Measurements from ENCODE around the gene RCL1.

The RCL1 gene

DNA sequence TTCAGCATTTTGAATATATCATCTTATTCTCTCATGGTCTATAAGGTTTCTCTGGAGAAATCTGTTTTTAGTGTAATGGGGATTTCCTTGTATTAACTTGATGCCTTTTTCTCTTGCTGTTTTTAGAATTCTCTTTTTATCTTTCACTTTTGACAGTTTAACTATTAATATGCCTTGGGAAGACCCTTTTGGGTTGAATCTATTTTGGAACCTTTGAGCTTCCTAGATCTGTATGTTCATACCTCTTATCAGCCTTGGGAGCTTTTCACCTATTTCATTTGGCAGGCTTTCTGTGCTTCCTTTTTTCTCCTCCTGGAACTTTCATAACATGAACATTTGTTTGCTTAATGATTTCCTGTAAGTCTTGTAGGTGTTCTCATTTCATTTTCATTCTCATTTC is 22.2 kb downstream of the RCL1 start:
- DNase-seq = no peak

DNA sequence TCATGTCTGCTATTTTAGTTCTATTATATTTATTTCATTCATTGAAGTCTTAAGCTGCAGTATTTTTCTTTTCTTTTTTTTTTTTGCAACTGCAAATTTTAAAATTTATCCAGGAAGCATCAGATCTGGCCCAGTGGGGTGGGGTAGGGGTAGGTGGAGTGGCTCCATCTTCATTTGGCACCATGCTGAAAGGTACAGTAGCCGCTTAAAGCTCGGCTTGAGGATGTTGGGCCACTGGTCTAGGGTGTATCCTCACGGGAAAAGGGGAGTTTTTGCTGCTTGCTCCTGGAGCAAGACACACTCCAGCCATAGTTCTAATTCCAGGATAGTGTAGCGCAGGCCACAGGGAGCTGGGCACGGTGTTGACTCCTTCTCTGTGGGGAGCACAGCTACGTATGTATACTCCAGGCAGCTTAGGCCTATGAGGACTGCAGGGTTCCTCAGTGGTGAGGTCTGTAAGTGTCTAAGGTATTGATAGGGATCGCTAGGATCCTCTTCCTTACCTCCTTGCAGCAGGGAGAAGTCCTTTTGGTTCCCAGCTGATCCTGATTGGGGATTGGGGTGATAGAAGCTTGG is 22.7 kb downstream of the RCL1 start:
- no peak for DNase-seq

GRCh38 chr9:4820168-4820567 is 27.4 kb downstream of the RCL1 start:
- DNase-seq = no peak

DNA sequence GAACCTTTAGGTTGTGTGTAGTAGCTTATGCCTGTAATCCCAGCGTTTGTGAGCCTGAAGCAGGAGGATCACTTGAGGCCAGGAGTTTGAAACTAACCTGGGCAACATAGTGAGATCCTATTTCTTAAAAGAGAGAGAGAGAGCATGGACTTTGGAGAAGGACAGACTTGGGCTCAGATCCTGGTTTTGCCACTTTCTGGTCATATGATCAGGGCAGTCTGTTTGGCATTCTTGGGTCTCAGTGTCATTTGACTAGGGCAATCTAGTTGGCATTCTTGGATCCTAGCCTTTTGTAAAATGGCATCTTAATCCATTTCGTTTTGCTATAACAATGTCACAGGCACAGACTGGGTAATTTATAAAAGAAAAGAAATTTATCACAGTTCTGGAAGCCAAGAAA is 28.4 kb downstream of the RCL1 start:
- no peak for DNase-seq

GRCh38 chr9:4822057-4822456 is 29.3 kb downstream of the RCL1 start:
- no peak for DNase-seq

- no peak for DNase-seq
Measured at GRCh38 chr9:4826417-4827166, 33.8 kb downstream of the RCL1 start.

- no peak for DNase-seq
Measured at GRCh38 chr9:4827224-4827623, 34.5 kb downstream of the RCL1 start.

GRCh38 chr9:4828761-4829160 is 36.0 kb downstream of the RCL1 start:
- DNase-seq = no peak

- DNase-seq = no peak
Measured at GRCh38 chr9:4829969-4830368, 37.2 kb downstream of the RCL1 start.

- DNase-seq = no peak
Measured at GRCh38 chr9:4830699-4831098, 38.0 kb downstream of the RCL1 start.

DNA sequence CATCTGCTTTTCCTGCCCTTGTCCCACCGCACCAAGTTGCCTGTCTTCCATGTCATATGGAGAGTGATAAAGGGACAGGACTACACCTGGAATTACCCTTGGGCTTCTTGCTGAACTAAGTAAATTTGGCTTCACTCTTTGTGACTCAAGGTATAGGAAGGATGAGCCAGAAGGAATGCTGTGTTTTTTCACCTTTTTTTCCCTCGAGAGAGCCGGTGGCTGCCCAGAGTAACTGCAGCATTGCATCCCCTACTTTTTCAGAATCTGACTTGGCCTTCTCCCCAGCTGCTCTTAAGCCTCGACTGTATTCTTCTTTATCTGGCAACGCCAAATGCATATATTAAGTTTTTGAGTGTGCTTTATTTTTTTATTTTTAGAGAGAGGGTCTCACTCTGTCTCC is 38.4 kb downstream of the RCL1 start:
- DNase-seq = no peak

- no peak for DNase-seq
Measured at GRCh38 chr9:4831944-4832343, 39.2 kb downstream of the RCL1 start.

DNA sequence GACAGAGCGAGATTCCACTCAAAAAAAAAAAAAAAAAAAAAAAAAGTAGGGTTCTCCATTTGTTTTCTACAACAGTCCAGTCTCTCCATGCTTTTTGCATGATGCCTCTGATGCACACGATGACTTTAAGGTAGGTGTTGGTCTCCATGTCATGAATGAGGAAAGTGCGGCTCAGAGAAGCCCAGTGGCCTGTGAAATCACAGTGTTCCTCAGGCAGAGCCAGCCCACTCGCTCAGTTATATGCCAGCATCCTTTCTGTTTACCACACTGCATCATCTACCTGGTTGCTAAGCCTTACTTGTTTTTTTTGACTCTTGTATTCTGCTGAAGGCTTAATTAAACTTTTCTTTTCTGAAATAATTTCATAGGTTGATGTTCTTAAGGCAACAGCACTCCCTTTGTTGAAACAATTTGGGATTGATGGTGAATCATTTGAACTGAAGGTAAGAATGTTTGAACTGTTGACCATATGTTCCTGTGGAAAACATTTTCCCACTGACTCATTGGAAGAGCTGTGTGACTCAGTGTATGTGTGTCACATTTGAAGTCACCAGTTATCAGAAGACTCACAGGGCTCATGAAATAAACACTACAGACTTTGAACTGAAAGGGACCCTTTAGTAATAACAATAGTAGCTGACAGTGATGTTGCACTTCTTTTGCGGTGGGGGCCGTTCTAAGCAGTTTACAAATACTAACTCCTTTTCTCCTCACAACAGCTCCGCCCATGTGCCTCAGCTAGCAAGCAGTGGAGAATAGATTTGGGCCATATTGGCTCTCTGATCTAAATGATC is 40.2 kb downstream of the RCL1 start:
- DNase-seq = no peak

- no peak for DNase-seq
Measured at GRCh38 chr9:4833781-4834560, 41.2 kb downstream of the RCL1 start.

DNA sequence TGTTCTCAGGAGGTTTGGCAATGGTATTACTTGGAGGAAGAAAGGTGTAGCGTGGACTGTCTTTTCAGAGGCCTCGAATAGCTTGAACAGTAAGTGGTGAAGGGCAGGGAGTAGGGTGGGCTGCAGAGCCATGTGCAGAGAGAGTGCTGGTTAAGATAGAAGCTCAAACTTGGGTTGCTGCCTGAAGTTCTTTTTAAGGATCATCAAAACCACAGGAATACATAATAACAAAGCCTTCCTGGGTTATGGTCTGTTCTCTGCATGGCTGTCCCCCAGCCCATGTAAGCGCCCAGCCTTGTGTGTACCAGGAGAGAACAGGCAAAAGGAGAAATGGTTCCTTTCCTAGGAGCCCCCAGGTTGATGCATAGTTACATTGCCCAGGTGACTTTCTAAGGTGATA is 43.9 kb downstream of the RCL1 start:
- no peak for DNase-seq

GRCh38 chr9:4837261-4838188 is 44.8 kb downstream of the RCL1 start:
- no peak for DNase-seq

GRCh38 chr9:4838189-4838546 is 45.4 kb downstream of the RCL1 start:
- no peak for DNase-seq

DNA sequence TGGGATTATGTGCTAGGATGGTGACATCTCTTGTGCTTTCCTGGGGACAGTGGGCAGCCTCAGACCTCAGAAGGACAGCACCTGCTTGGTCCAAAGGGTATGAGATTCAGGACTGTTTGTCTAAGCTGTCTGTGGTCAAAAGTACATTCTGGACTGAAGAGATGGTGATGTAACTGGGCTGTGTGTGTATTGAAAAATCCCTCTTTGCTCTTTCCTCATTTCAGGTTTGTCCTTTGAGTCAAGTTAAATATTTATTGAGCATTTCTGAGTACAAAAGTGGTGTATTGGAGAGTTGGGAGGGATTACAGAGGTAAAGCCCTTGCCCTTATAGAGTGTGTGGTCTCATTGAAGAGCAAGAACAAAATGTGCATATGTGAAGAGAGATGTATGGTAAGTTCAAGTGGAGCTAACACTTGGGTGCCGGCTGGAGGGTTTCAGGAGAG is 46.7 kb downstream of the RCL1 start:
- DNase-seq = no peak

- DNase-seq = no peak
Measured at GRCh38 chr9:4840018-4840417, 47.3 kb downstream of the RCL1 start.

GRCh38 chr9:4842213-4842612 is 49.5 kb downstream of the RCL1 start:
- DNase-seq = no peak

- no peak for DNase-seq
Measured at GRCh38 chr9:4842734-4843133, 50.0 kb downstream of the RCL1 start.
